HG02571 (cell line): ENCODE data around the gene DDX1.

Experiments
- ATAC-seq: cut with Tn5 transposase; IDR thresholded peaks from one replicate; pipeline ENCODE4 v1.9.1; 2021; ENCODE audit warnings: mild to moderate bottlenecking, moderate library complexity; ENCODE audit not compliant: unreplicated experiment

The DDX1 gene

GRCh38 chr2:15561574-15562344 is 29.9 kb upstream of the DDX1 start:
- ATAC-seq: peak; percentile 26

- no peak for ATAC-seq
Measured at GRCh38 chr2:15562354-15563031, 29.2 kb upstream of the DDX1 start.

- ATAC-seq: no peak
Measured at GRCh38 chr2:15563227-15564100, 28.2 kb upstream of the DDX1 start.

- ATAC-seq: no peak
Measured at GRCh38 chr2:15565392-15565791, 26.3 kb upstream of the DDX1 start.

- no peak for ATAC-seq
Measured at GRCh38 chr2:15565994-15566671, 25.5 kb upstream of the DDX1 start.

- no peak for ATAC-seq
Measured at GRCh38 chr2:15566912-15567311, 24.8 kb upstream of the DDX1 start.

- ATAC-seq: no peak
Measured at GRCh38 chr2:15568874-15569273, 22.8 kb upstream of the DDX1 start.

- ATAC-seq: no peak
Measured at GRCh38 chr2:15570104-15570503, 21.6 kb upstream of the DDX1 start.

- no peak for ATAC-seq
Measured at GRCh38 chr2:15571729-15572128, 19.9 kb upstream of the DDX1 start.

GRCh38 chr2:15577071-15577735 is 14.5 kb upstream of the DDX1 start:
- peak; percentile 89 for ATAC-seq

GRCh38 chr2:15579641-15580040 is 12.0 kb upstream of the DDX1 start:
- ATAC-seq: no peak

- ATAC-seq: no peak
Measured at GRCh38 chr2:15580451-15580850, 11.2 kb upstream of the DDX1 start.

GRCh38 chr2:15582710-15583357 is 8.8 kb upstream of the DDX1 start:
- no peak for ATAC-seq

- ATAC-seq: no peak
Measured at GRCh38 chr2:15583826-15584225, 7.8 kb upstream of the DDX1 start.

- no peak for ATAC-seq
Measured at GRCh38 chr2:15584316-15584715, 7.4 kb upstream of the DDX1 start.

- no peak for ATAC-seq
Measured at GRCh38 chr2:15584767-15585469, 6.8 kb upstream of the DDX1 start.

GRCh38 chr2:15588329-15588919 is 3.2 kb upstream of the DDX1 start:
- no peak for ATAC-seq

GRCh38 chr2:15591373-15591691 is 336 bp upstream of the DDX1 start:
- ATAC-seq: no peak

- ATAC-seq: no peak
Measured at GRCh38 chr2:15593327-15593705, 1.6 kb downstream of the DDX1 start.
